ENCODE results near the gene ITGB1BP1.
A peak's percentile ranks its signal among the peaks of the same experiment; 100 is the strongest.

Gene ITGB1BP1

DNA sequence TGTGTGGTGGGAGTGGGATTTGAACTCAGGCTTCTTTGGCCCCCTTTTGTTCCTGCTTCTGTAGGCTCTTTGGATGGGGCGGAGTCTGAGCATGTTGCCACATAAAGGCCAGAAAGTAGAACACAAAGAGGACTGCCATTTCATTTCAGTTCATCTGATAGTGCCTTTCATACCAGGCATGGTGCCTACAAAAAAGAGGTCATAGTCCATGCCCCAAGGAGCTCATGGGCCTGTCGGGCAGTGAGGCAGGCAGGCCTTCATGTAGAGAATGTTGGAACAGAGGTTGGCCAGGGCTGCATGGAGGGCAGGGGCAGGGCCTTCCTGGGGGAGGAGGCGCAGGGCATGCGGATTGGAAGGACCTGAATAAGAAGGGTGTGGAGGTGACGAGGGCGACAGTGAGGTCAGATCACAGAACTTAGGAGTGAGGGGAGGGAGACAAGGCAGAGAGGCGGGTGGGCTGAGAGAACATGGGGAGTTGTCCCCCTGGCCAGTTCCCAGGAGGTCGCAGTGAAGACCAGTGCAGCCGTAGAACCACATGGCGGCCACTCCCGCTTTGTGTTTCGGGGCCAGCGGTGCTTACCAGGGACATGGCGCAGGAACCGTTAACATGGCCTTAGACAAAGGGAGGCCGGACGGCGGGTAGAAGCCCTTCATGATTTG lies 49.1 kb downstream of the ITGB1BP1 start:
- no peak for TF ChIP-seq CTCF (IDR thresholded peaks at IDR 0.05)
- DNase-seq, result no peak
- H3K36me3 Mint-ChIP-seq (ENCODE audit: low read depth), result peaks cover 71% of the 10 kb centered on the region
- no peak overlapping the region for H3K4me3 Mint-ChIP-seq
- no peaks in the 10 kb centered on the region for H3K9me3 Mint-ChIP-seq
- peak overlapping the region; percentile 93 for H3K27ac Mint-ChIP-seq
- peaks cover 57% of the 10 kb centered on the region for H3K4me1 Mint-ChIP-seq
- H3K27me3 Mint-ChIP-seq (ENCODE audit: low read depth, poor library complexity), result no peaks in the 10 kb centered on the region

DNA sequence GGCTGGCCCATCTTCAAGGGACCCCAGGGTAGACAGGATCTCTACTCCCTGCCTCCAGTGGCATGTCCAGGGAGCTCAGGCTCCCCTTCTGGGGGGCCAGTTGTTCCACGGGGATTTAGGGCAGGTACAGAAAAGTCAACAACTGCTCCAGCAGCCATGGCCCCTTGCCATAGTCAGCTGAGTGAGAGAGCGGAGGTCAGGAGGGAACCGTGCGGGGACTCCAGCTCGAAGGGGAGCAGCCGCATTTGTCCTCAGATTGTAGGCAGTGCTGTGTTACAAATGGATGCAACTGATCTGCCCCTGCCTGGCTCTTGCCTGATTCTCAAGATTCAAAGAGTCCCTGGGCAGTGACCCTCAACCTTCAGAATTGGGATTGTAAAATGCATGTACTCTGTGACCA lies 49.9 kb downstream of the ITGB1BP1 start:
- peaks cover 73% of the 10 kb centered on the region for H3K36me3 Mint-ChIP-seq (ENCODE audit: low read depth)
- peaks cover 59% of the 10 kb centered on the region for H3K4me1 Mint-ChIP-seq
- DNase-seq, result no peak
- H3K27ac Mint-ChIP-seq, result peak overlapping the region; percentile 93
- no peak for TF ChIP-seq CTCF (IDR thresholded peaks at IDR 0.05)
- H3K27me3 Mint-ChIP-seq (ENCODE audit: low read depth, poor library complexity), result no peaks in the 10 kb centered on the region
- no peak overlapping the region for H3K4me3 Mint-ChIP-seq
- no peaks in the 10 kb centered on the region for H3K9me3 Mint-ChIP-seq

GRCh38 chr2:9373047-9373446 lies 50.3 kb downstream of the ITGB1BP1 start:
- no peaks in the 10 kb centered on the region for H3K27me3 Mint-ChIP-seq (ENCODE audit: low read depth, poor library complexity)
- H3K4me1 Mint-ChIP-seq, result peaks cover 59% of the 10 kb centered on the region
- no peak for DNase-seq
- H3K27ac Mint-ChIP-seq, result peak overlapping the region; percentile 93
- no peak overlapping the region for H3K4me3 Mint-ChIP-seq
- no peaks in the 10 kb centered on the region for H3K9me3 Mint-ChIP-seq
- TF ChIP-seq CTCF (IDR thresholded peaks at IDR 0.05), result no peak
- peaks cover 77% of the 10 kb centered on the region for H3K36me3 Mint-ChIP-seq (ENCODE audit: low read depth)

GRCh38 chr2:9370746-9371145 lies 52.6 kb downstream of the ITGB1BP1 start:
- peak overlapping the region; percentile 55 for H3K27ac Mint-ChIP-seq
- no peaks in the 10 kb centered on the region for H3K9me3 Mint-ChIP-seq
- peaks cover 84% of the 10 kb centered on the region for H3K36me3 Mint-ChIP-seq (ENCODE audit: low read depth)
- peaks cover 54% of the 10 kb centered on the region for H3K4me1 Mint-ChIP-seq
- H3K27me3 Mint-ChIP-seq (ENCODE audit: low read depth, poor library complexity), result no peaks in the 10 kb centered on the region
- TF ChIP-seq CTCF (IDR thresholded peaks at IDR 0.05), result no peak
- no peak overlapping the region for H3K4me3 Mint-ChIP-seq
- DNase-seq, result no peak

DNA sequence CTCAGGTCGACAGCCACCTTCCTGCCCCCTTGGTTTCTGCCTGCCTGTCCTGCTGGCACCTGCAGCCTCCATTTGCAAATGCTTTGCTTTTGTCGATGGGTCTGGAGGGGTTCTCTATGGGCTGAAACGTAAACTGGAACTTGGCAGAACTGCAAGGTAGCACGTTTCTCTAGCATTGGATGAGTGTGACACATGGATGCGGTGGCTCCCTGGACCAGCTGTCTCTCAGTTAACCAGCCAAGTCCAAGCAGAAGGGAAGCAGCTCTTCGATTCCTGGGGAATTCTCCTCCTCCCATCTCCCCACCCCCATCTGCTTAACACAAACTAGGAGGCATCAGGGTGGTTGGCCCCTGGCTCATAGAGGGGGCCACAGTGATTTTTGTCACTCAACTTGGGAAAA lies 57.3 kb downstream of the ITGB1BP1 start:
- DNase-seq, result no peak
- no peak overlapping the region for H3K4me3 Mint-ChIP-seq
- H3K27me3 Mint-ChIP-seq (ENCODE audit: low read depth, poor library complexity), result no peaks in the 10 kb centered on the region
- no peaks in the 10 kb centered on the region for H3K9me3 Mint-ChIP-seq
- peak overlapping the region; percentile 39 for H3K27ac Mint-ChIP-seq
- peaks cover 26% of the 10 kb centered on the region for H3K4me1 Mint-ChIP-seq
- peaks cover 82% of the 10 kb centered on the region for H3K36me3 Mint-ChIP-seq (ENCODE audit: low read depth)
- no peak for TF ChIP-seq CTCF (IDR thresholded peaks at IDR 0.05)

- TF ChIP-seq CTCF (IDR thresholded peaks at IDR 0.05), result no peak
- no peak overlapping the region for H3K4me3 Mint-ChIP-seq
- no peaks in the 10 kb centered on the region for H3K9me3 Mint-ChIP-seq
- peaks cover 21% of the 10 kb centered on the region for H3K4me1 Mint-ChIP-seq
- no peak for DNase-seq
- H3K27ac Mint-ChIP-seq, result peak overlapping the region; percentile 39
- H3K36me3 Mint-ChIP-seq (ENCODE audit: low read depth), result peaks cover 79% of the 10 kb centered on the region
- H3K27me3 Mint-ChIP-seq (ENCODE audit: low read depth, poor library complexity), result no peaks in the 10 kb centered on the region
Measured at GRCh38 chr2:9365498-9366019, 57.8 kb downstream of the ITGB1BP1 start.
